Type B pancreatic cell (in vitro differentiated cells): Measurements from ENCODE around the gene GRXCR2. TPM values are rescaled to one million over a fixed set of nuclear protein-coding genes. Genes with fewer than 3 reads are reported as not detected.
A peak's percentile ranks its signal among the peaks of the same experiment; 100 is the strongest.
"Not testable (repeated sequence)": the region's sequence is repeated elsewhere in the genome, so short reads cannot be mapped to it uniquely, and the experiment has no call there.

ENCODE experiments used
- DNase-seq: peaks from one replicate; pipeline ENCODE4 v3.0.0; 2021; ENCODE audit warnings: mixed read lengths; ENCODE audit not compliant: unreplicated experiment; ENCODE audit errors: extremely low spot score
- H3K27ac Mint-ChIP-seq: 2 replicates; pipeline ENCODE4 v1.8.0; 2021; ENCODE audit warnings: mild to moderate bottlenecking, mixed read lengths
- H3K27me3 Mint-ChIP-seq: 2 replicates; pipeline ENCODE4 v1.8.0; 2021; ENCODE audit warnings: mixed read lengths
- H3K36me3 Mint-ChIP-seq: 2 replicates; pipeline ENCODE4 v1.8.0; 2021; ENCODE audit warnings: mixed read lengths
- H3K4me1 Mint-ChIP-seq: one replicate; pipeline ENCODE4 v1.8.0; 2021; ENCODE audit warnings: mixed read lengths; ENCODE audit not compliant: unreplicated experiment
- H3K4me3 Mint-ChIP-seq: 2 replicates; pipeline ENCODE4 v1.8.0; 2021; ENCODE audit warnings: mild to moderate bottlenecking, mixed read lengths
- H3K9me3 Mint-ChIP-seq: 2 replicates; pipeline ENCODE4 v1.8.0; 2021; ENCODE audit warnings: mixed read lengths
- total RNA-seq: library from RNA; stranded (reverse); gene quantifications from 2 replicates; pipeline ENCODE4 v1.2.1, GENCODE V29; 2021; ENCODE audit warnings: low replicate concordance
- TF ChIP-seq, protein P1 (sequence below): fragments of 200-600 bp; sonication (generic); conservative IDR thresholded peaks from 2 replicates; pipeline ENCODE4 v1.5.0; 2021; ENCODE audit warnings: antibody characterized with exemption, mild to moderate bottlenecking

GRXCR2 gene
- total RNA-seq, 1 donor from 2014 or later: not detected

DNA sequence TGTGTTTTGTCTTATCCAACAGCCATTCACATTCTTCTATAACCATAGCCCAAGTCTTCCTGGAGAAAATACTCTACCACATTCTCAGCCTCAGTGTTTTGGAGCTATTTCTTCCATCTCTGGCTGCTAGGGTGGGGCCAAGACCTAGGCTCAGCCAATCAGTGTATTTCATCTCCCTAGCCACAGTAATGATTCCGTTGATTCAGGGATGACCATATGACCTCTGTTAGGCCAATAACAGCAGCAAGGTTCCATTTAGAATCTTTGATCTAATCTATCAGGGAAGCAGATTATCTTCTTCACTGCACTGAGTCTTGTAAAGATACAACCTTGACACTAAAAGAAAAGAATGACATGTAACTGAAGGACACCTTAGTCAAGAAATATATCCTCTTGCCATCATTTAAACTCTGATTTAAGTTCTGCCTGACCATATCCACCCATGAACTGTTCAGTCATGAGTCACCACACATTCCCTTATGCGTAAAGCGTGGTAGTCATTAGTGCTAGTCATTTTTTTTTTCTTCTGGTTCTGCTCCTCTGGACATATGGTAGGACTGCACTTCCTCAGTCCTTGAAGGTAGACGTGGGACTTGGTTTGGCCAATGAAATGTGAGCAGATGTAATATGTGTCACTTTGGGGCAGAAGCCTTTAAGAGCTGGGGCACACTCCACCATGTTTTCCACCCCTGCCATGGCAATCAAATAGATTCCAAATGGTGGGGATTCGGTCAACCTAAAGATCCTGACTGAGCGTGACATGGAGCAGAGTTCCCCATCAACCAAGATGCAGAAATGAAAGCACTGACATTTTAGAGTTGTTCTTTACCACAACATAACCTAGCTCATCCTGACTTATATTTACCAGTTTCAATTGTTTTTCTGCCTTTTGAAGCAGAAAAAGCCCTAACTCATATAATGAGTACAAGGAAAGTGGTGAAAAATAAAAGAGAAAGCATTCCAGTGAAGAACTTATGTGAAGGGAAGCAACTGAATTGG is 25.0 kb downstream of the GRXCR2 start:
- TF ChIP-seq, protein P1, sequence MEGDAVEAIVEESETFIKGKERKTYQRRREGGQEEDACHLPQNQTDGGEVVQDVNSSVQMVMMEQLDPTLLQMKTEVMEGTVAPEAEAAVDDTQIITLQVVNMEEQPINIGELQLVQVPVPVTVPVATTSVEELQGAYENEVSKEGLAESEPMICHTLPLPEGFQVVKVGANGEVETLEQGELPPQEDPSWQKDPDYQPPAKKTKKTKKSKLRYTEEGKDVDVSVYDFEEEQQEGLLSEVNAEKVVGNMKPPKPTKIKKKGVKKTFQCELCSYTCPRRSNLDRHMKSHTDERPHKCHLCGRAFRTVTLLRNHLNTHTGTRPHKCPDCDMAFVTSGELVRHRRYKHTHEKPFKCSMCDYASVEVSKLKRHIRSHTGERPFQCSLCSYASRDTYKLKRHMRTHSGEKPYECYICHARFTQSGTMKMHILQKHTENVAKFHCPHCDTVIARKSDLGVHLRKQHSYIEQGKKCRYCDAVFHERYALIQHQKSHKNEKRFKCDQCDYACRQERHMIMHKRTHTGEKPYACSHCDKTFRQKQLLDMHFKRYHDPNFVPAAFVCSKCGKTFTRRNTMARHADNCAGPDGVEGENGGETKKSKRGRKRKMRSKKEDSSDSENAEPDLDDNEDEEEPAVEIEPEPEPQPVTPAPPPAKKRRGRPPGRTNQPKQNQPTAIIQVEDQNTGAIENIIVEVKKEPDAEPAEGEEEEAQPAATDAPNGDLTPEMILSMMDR: no peak
- Mint-ChIP-seq H3K36me3 (no peaks in the 10 kb centered on the region), H3K4me3 (no peak overlapping the region), H3K27ac (no peak overlapping the region), H3K9me3 (peaks cover 4% of the 10 kb centered on the region), H3K27me3 (no peaks in the 10 kb centered on the region), H3K4me1 (no peaks in the 10 kb centered on the region)
- DNase-seq: no peak

DNA sequence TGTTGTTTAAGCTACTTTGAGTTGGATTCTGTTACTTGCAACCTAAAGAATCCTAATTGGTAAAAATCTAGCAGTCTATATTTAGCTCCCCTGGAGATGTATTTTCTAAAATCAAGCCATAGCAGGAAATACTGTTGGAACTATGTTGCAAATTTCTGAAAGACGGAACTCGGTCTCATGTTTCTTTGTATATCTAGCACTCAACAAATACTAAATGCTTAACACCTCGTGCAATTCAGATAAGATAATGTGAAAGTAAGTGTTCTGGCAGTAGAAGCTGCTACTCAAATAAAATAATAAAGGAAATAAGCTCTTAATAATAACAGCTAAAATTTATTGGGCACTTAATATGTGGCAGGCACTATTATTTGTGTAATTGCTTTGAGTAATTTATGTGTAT is 26.7 kb downstream of the GRXCR2 start:
- H3K36me3 Mint-ChIP-seq: no peaks in the 10 kb centered on the region
- H3K4me1 Mint-ChIP-seq: no peaks in the 10 kb centered on the region
- H3K27me3 Mint-ChIP-seq: no peaks in the 10 kb centered on the region
- H3K27ac Mint-ChIP-seq: no peak overlapping the region
- DNase-seq: no peak
- TF ChIP-seq, protein P1: no peak
- H3K9me3 Mint-ChIP-seq: peaks cover 10% of the 10 kb centered on the region
- H3K4me3 Mint-ChIP-seq: no peak overlapping the region

DNA sequence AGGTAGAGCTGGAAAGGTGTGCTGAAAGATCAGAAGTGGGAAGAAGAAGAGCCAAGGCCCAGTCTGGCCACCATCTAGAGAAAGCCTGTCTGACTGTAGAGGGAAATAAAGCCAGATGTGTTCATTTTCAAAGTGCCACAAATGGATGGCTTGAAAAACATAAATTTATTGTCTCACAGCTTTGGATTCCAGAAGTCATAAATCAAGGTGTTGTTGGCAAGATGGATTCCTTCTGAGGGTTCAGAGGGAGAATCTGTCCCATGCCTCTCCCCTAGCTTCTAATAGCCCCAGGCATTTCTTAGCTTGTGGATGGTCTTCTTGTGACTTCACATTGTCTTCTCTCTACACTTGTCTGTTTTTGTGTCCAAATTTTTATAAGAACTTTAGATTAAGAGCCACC is 31.5 kb downstream of the GRXCR2 start:
- H3K4me1 Mint-ChIP-seq: peaks cover 8% of the 10 kb centered on the region
- TF ChIP-seq, protein P1: no peak

DNA sequence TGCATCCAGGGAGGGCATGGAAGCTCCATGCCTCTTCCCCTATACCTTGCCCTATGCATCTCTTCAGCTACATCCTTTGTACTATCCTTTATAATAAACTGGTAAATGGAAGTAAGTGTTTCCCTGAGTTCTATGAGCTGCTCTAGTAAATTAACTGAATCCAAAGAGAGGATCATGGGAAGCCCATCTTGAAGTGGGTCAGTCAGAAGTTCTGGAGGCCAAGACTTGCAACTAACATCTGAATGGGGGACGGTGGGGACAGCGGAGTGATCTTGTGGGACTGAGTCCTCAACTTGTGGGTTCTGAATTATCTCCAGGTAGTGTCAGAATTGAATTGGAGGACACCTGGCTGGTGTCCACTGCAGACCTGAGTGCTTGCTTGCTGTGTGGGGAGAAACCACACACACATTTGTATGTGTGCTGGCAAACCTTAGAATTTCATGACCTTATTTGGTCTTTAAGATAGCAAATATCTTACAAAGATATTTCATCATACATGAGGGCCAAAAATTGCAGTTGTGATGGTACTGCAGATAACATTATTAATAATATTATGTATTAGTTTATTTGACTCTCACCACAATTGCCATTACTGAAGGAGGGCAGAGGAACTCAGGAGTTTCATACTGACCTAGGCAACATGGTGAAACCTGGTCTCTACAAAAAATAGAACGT is 32.2 kb downstream of the GRXCR2 start:
- H3K4me3 Mint-ChIP-seq: peak overlapping the region; percentile 57
- H3K36me3 Mint-ChIP-seq: no peaks in the 10 kb centered on the region
- no peaks in the 10 kb centered on the region for H3K27me3 Mint-ChIP-seq
- TF ChIP-seq, protein P1: no peak
- peaks cover 13% of the 10 kb centered on the region for H3K9me3 Mint-ChIP-seq
- DNase-seq: no peak
- peak overlapping the region; percentile 71 for H3K27ac Mint-ChIP-seq
- H3K4me1 Mint-ChIP-seq: peaks cover 13% of the 10 kb centered on the region

More for the DNA sequence above, 31.5 kb downstream of the GRXCR2 start:
- H3K27me3 Mint-ChIP-seq: no peaks in the 10 kb centered on the region
- peak overlapping the region; percentile 71 for H3K27ac Mint-ChIP-seq
- no peak for DNase-seq
- H3K36me3 Mint-ChIP-seq: no peaks in the 10 kb centered on the region
- H3K9me3 Mint-ChIP-seq: peaks cover 13% of the 10 kb centered on the region
- H3K4me3 Mint-ChIP-seq: no peak overlapping the region

DNA sequence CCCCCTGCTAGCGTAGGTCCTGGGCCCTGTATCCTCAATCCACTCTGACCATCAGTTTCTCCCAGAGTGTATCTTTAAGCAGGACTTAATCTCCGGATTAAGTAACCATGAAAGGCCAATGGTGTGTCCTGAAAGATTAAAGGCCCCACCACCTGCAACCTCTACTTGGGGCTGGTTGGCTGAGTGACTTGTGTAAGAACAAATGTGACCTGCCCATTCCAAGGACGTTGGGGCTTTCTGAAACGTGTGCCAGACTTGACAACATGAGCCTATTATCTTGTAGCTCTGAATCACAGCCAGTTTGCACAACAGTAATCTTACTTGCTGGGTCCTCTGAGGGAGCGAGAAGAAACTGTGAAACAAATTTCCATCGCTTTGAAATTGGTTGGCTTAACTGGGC is 34.5 kb downstream of the GRXCR2 start:
- Mint-ChIP-seq H3K9me3 (peaks cover 13% of the 10 kb centered on the region), H3K4me1 (peaks cover 19% of the 10 kb centered on the region), H3K27ac (no peak overlapping the region), H3K27me3 (no peaks in the 10 kb centered on the region), H3K4me3 (no peak overlapping the region), H3K36me3 (no peaks in the 10 kb centered on the region)
- DNase-seq: no peak
- TF ChIP-seq, protein P1: no peak

DNA sequence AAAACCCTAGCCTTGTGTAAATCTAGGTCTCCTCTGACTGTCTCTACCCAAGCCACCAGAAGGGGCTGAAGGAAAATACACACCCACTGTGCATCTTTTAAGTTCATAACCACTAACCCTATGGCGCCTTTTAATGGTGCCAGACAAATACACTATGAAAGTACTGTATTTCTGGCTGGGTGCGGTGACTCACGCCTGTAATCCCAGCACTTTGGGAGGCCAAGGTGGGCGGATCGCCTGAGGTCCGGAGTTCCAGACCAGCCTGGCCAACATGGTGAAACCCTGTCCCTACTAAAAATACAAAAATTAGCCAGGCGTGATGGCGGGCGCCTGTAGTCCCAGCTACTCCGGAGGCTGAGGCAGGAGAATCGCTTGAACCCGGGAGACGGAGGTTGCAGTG is 36.6 kb downstream of the GRXCR2 start:
- H3K4me3 Mint-ChIP-seq: peak overlapping the region; percentile 81
- DNase-seq, H3K27ac Mint-ChIP-seq, H3K9me3 Mint-ChIP-seq, H3K36me3 Mint-ChIP-seq, H3K27me3 Mint-ChIP-seq: not testable (repeated sequence)
- H3K4me1 Mint-ChIP-seq: peaks cover 19% of the 10 kb centered on the region
